Adrenal gland (tissue), 5 donors: ENCODE data around the gene SH2D1B.

Experiments used
- CTCF ChIP-seq, 6 experiments: fragments of 450-650 bp in 4 of 6; fragments of 200-600 bp in 2 of 6; sonication (generic) in 1 of 6; IDR thresholded peaks; 1 replicate in 5 of 6; 2 replicates in 1 of 6; pipeline versions ENCODE4 v1.5.1 to v1.8.0; 2016 to 2021; ENCODE audit warnings: antibody characterized with exemption in 6 of 6, mild to moderate bottlenecking in 2 of 6, moderate library complexity in 1 of 6
- POLR2A ChIP-seq, 2 donors: fragments of 450-650 bp; IDR thresholded peaks; one replicate each; pipeline ENCODE4 v1.6.1; 2017; ENCODE audit warnings: antibody characterized with exemption in 2 of 2, mild to moderate bottlenecking in 2 of 2, moderate library complexity in 1 of 2
- donor health status: DM: no; HTN: no; CAD: no.

- TF ChIP-seq CTCF (IDR thresholded peaks at IDR 0.05) = no peak
- no peak for TF ChIP-seq POLR2A (IDR thresholded peaks at IDR 0.05)
These were observed 41.2 kb downstream of the SH2D1B start for GRCh38 chr1:162370721-162371120.
